ENCODE results near the gene ARHGAP23.

GRCh38 chr17:38540514-38541045 lies 112.3 kb downstream of the ARHGAP23 start:
- TF ChIP-seq CTCF (IDR thresholded peaks at IDR 0.05), result no peak
- TF ChIP-seq POLR2AphosphoS5 (IDR thresholded peaks at IDR 0.05), result no peak

Measured in stomach (tissue), 4 donors.